Muscle of back (tissue), 11 donors: ENCODE results near the gene DNAJC12. TPM values are rescaled to one million over a fixed set of nuclear protein-coding genes. Genes with fewer than 3 reads are reported as not detected.
"Not testable (repeated sequence)": the region's sequence is repeated elsewhere in the genome, so short reads cannot be mapped to it uniquely, and the experiment has no call there.

ENCODE experiments used
- DNase-seq, 3 donors: peaks; one replicate each; pipeline versions ENCODE4 v3.0.0 to v3.0.0-alpha.2; 2013
- polyA plus RNA-seq, 10 donors: library from polyadenylated mRNA; unstranded; fragments of 120-200 nt; gene quantifications; one replicate each; pipeline ENCODE4 v1.2.1, GENCODE V29; 2013; ENCODE audit not compliant: insufficient read length in 10 of 10

Gene DNAJC12
- polyA plus RNA-seq, 10 donors, result 5.8 to 11.4 (median 7.6) TPM

DNA sequence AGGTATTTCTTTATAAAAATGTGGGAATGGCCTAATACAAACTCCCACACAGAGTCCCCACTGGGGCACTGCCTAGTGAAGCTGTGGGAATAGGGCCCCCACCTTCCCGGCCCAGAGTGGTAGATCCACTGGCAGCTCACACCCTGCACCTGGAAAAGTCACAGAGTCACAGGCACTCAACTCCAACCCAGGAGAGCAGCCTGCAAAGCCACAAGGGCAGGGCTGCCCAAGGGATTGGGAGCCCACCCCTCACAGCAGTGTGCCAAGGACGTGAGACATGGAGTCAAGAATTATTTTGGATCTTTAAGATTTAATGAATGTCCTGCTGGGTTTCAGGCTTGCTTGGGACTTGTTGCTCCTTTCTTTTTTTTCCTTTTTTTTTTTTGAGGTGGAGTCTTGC is 5.3 kb upstream of the DNAJC12 start:
- no peak for DNase-seq

DNA sequence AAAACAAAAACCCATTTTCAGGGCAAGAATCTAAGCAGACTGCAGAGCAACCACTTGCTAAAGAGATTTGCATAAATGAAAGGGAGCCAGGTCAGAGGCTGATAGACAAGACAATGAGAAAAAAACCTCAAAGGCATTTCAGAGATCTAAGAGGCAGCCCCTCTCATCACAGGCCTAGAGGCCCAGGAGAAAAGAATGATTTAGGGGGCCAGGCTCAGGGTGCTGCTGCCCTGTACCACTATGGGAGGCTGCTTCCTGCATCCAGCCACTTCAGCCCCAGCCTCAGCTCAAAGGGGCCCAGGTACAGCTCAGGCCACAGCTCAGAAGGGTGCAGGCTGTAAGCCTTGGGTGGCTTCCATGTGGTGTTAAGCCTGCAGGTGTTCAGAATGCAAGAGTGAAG is 3.7 kb upstream of the DNAJC12 start:
- DNase-seq, result no peak

DNA sequence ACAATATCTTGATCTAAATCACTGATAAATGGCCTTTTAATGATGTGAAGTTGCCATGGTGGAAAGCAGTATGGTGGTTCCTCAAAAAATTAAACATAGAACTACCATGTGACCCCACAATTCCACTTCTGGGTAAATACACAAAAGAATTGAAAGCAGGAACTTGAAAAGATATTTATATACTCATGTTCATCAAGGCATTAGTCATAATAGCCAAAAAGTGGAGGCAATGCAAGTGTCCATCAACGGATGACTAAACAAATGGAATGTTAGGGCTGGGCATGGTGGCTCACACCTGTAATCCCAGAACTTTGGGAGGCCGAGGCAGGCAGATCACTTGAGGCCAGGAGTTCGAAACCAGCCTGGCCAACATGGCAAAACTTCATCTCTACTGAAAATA is 2.0 kb upstream of the DNAJC12 start:
- DNase-seq, result no peak

DNA sequence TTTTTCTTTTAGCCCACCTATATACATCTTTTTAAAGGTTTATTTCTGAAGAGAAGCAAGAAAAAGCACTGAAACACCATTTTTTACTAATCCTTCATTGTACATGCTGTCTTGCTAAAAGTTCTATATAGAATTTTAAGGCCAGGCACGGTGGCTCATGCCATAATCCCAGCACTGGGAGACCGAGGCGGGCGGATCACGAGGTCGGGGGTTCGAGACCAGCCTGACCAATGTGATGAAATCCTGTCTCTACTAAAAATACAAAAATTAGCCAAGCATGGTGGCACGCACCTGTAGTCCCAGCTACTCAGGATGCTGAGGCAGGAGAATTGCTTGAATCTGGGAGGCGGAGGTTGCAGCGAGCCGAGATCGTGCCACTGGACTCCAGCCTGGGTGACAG is 1.5 kb upstream of the DNAJC12 start:
- DNase-seq, result not testable (repeated sequence)

DNA sequence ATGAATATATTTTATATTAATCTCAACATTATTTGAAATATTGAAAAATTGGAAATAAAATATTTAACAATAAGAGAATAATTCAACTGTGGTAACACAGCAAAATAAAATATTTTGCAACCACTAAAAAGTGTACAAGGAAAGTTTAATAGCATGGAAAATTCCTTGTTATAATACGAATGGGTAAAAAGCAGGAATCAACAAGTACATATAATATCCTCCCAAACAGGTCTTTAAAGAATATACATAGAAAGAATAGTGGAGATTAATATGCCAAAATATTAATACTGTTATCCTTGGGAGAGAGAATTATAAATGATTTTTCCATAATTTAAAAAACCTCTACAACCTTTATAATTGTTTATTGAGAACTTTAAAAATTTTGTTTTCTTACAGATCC is 1.0 kb downstream of the DNAJC12 start:
- no peak for DNase-seq

DNA sequence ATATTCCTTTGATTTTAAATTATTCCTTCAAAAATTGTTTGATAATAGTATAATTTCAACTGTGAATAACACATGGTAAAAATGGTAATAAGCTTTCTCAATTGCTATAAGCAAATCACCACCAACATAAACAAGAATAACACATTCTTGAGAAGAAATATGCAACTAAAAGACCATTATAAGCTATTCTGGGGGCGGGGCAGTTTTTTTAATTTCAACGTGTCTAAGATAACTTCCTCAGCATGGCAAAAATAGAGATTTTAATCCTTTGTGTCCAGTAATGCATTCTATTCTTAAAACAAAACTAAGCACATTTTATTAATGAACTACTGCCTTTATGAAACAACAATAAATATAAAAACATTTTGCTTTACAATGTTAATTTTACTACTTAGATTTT is 1.5 kb downstream of the DNAJC12 start:
- DNase-seq, result no peak

DNA sequence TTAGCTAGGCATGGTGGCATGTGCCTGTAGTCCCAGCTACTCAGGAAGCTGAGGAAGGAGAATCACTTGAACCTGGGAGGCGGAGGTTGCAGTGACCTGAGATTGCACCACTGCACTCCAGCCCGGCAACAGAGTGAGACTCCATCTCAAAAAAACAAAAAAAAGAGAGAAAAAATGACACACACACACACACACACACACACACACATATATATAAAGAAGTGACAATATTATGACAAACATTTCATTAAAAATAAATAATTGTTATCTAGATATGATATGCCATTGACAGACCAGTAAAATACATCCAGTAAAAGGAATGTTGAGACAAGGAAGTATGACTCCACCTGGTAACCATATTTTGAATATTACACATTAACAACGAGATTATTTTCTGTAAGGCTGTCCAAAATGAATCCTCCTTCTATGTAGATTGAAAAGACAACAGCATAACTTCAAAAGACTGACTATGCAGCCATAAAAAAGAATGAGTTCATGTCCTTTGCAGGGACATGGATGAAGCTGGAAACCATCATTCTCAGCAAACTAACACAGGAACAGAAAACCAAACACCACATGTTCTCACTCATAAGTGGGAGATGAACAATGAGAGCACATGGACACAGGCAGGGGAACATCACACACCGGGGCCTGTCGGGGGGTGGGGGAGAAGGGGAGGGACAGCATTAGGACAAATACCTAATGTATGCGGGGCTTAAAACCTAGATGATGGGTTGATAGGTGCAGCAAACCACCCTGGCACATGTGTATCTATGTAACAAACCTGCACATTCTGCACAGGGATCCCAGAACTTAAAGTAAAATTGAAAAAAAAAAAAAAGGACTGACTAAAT is 2.2 kb downstream of the DNAJC12 start:
- DNase-seq, result peak in 1 of 3 donors; percentile 22

DNA sequence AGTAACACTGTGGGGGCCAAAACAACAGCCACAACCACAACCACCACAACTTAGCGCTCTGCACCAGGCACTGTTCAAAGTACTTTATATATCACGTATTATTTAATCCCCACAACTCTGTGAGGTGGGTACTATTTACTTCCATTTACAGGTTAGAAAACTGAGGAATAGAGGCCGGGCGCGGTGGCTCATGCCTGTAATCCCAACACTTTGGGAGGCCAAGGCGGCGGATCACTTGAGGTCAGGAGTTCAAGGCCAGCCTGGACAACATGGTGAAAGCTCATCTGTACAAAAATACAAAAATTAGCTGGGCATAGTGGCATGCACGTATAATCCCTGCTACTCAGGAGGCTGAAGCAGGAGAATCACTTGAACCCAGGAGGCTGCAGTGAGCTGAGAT is 3.6 kb downstream of the DNAJC12 start:
- DNase-seq, result no peak

DNA sequence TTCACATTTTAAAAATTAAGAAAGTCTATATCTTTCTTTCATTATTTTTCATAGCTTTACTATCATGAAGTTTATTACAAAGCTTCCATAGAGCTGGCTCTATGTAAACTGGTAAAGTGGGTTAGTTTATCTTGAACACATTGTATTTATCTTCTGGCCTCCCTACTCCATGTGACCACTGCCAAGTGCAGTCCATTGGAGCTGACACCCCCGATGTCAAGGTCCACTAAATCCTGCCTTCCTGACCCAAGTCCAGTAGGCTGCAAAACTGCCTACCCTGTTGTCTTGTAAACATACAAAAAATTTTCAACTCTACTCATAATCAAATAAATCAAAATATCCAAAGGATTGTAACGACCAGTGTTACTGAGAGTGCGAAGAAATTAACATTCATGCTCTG is 10.2 kb downstream of the DNAJC12 start:
- no peak for DNase-seq

DNA sequence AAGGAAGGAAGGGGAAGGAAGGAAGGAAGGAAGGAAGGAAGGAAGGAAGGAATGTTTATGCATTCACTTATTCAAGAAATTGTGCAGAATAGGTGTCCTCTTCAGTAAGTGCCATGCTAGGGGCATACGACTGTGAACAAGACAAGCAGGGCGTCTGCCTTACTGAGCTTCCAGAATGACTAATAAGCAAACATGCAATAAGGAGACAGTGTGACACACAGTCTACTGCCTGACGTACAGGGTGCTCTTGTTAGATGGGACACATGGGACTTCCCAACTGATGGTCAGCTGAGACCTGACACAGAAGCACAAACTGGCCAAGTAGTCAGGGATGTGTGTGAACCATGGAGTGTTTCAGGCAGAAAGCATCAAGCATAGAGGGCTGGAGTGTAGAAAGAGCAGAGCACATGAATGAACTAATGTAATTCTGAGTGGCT is 18.2 kb downstream of the DNAJC12 start:
- DNase-seq, result no peak

DNA sequence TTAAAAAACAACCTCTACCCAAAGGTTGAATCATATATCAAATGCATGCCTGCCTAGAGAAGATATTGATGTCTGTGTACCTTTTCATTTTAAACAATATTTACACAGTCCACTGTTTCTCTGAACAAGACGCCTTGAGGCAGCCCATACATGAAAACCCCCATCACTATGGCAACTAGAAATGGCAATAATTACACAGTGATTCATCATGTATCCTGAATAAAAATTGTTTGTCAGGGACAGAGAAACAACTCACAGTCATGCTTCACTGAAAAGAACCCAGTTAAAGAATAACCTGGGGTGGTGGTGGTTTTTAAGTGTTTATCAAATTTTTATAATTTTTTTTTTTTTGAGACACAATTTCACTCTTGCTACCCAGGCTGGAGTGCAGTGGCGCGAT is 19.7 kb downstream of the DNAJC12 start:
- no peak for DNase-seq

DNA sequence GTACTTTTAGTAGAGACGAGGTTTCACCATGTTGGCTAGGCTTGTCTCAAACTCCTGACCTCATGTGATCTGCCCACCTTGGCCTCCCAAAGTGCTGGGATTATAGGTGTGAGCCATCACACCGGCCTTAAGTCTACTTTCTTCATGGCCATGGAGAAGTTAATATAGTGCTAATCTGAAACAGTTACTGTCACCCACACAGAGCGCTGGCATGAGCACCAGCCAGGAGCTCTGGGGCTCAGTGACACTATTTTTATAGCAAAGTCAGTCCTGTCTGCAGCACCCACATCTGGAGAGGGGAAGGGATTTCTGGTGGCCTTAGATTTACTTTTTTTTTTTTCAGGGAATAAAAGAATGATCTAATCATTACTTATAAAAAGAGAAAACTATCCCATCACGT is 21.3 kb downstream of the DNAJC12 start:
- no peak for DNase-seq

DNA sequence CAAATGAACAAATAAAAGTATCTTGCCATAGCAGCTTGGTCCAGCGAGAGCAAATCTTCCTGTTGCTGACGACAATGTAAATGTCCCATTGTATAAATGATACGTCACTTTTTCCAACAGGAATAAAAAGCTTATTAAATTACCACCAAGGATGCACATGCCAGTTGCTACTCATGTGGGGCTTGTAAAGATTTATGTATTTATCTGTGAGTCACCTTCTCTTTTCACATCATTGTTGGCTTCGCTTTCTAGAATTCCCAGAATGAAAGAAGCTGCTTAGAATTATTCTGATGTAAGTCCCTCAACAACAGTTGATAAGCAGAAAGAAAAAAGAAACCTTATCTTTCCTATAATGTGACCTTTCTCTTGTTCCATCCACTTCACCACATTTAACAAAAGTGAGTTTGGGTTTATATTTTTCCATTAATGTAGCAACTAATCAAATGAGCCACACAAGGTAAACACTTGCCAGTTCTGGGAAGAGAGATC is 22.4 kb downstream of the DNAJC12 start:
- no peak for DNase-seq

DNA sequence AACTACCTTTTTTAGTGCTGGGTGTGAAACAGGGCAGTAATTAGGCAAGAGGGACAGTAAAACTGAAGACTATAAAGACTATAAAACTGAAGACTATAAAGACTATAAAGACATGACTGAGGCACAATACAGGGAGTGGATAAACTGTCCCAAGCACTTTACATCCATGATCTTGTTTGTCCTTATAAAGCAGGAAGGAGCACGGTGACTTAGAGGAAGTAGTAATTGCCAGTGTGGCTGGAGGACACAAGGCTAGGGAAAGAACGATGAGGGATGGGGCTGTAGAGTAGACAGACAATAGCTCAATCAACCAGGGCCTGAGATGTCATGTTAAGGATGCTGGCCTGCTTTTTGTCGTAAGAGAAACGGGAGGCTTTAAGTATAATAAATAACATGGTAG is 26.0 kb downstream of the DNAJC12 start:
- no peak for DNase-seq

DNA sequence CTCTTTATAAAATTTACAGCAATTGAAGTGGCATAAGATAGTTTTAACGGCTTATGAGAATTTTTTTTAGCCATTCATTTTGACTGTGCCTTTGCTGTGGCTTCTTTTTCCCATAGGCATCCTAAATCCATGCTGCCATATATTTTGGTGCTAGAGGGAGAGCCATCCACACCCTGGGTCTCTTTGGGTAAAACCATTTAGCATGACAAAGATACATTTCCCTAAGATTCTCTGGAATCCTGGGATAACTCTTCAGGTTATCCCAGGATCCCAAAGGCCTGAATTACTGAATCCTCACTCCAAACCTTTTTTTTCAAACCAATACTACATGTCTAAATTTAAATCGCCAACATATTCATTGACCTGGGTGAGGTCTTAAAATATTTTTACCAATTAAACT is 28.9 kb downstream of the DNAJC12 start:
- no peak for DNase-seq

DNA sequence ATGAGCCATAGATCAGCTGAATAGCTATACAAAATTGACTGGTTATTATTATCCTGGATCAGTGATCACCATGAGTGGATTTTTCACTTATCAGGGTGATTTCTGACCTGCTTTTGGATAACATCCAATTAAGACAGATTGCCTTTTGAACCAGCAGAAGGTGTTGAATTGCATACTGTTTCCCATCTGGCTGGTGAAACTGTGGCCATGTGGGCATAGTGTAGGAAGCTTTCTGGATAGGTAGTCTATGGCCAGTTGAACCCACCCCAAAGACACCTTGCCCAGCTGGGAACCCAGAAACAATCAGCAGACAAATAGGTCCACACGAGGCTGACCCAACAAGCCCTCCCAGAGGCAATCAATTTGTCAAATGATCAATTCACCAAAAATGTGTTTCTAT is 29.3 kb downstream of the DNAJC12 start:
- DNase-seq, result no peak

DNA sequence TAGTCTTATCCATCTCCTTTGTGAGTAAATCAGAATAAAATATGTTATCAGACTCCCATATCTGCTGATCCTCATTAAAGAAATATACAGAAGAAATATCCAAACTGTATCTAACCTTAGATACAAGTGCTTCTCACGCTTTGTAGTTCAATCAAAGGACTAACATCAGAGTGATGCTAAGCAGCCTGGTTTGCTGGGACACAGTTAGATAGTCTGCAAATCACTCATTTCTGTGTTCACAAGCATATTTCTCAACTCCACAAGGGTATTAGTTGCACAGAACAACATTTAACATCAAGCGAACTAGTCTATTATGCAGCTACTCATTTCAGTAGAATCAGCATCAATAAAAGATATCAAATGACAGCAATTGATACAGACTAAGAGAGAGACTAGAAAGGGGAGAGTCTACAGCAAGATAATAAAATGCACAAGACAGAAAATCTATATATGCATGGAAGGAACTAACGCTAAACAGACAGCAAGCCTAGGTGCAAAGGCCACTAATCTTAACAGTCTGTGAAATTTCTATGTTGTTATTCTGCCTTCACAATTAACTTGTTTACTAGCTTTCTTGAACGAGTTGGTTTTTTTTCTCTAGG is 30.0 kb downstream of the DNAJC12 start:
- DNase-seq, result no peak

DNA sequence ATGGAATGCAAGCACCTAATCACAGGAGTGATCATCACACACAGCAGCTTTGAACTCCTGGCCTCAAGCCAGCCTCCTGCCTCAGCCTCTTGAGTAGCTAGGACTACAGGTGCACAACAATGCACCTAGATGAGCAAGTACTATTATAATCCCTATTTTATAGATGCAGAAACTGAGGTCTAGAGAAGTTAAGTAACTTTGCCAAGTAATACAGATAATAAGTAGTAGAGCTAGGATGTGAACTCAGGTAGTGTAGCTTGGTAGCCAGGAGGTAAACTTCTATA is 33.7 kb downstream of the DNAJC12 start:
- no peak for DNase-seq

DNA sequence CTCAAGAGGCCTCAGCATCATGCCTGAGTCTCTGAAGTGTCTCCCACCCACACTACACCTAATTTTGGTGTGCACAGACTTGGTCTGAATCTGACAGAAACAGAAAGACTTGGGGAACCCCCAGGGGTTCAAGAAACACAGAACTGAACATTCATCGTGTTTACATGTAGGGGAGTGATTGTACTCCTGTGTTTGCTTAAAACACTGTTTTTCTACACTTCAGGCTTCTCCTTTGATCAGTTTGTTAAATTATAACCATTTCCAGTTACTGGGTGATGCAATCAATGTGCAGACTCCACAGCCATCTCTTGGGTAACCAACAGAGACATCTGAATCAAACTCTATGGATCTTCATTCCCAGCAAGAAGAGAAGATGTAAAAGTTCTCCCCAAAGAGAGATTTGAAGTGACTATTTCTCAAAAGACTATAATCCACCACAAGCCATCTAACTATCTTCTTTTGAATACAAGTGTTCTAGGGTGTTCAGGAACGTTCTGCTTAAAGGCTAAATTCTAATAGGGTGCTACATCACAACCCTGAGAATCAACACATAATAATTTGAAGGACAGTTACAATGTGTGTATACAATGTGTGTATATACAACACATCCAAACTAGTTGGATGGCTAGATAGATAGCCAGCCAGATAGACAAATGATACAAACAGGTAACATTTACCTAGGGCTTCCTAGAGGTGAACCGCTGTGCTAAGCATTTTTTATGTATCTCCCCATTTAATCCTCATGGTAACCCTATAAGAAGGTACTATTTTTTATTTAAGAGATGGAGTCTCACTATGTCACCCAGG is 34.2 kb downstream of the DNAJC12 start:
- DNase-seq, result no peak

DNA sequence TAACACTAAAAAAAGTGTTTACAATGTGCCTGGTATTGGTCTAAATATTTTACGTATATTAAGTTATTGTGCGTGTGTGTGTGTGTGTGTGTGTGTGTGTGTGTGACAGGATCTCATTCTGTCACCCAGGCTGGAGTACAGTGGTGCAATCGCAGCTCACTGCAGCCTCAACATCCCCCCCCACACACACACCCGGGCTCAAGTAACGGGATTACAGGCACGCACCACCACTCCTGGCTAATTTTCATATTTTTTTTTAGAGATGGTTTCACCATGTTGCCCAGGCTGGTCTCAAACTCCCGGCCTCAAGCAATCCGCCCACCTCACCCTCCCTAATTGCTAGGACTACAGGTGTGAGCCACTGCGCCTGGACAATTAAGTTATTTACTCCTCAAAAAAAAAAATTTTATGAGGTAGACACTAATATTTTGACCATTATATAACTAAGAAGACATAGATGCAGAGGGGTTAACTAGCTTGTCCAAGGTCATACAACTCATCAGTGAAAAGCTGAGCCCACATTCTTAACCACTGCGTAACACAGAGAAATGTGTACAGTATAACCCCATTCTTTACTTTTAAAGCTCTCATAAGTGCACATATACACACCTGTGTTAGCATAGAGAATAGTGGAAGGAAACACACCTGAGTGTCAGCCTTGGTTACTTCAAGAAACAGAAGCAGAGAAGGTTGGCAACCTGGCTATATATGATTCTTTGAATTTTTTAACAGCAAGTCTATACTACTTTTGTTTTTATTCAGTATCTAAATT is 35.0 kb downstream of the DNAJC12 start:
- no peak for DNase-seq

DNA sequence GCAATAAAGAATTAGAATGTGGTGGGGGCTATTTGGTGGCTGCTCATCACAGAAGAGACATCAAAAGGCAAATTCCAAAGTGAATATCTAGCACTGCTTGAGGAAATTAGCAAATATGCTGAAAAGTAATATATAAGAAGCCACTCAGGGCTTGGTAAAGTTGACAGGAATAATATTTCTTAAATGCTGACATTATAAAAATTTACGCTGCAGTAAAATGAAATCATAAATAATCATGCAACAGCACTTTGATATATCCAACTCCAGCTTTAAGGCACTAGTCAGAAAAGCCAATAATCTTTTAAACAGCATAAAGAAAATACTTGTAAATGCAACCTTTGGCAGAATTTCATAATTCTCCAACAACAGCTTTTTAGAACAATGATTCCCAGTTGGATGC is 36.9 kb downstream of the DNAJC12 start:
- no peak for DNase-seq

DNA sequence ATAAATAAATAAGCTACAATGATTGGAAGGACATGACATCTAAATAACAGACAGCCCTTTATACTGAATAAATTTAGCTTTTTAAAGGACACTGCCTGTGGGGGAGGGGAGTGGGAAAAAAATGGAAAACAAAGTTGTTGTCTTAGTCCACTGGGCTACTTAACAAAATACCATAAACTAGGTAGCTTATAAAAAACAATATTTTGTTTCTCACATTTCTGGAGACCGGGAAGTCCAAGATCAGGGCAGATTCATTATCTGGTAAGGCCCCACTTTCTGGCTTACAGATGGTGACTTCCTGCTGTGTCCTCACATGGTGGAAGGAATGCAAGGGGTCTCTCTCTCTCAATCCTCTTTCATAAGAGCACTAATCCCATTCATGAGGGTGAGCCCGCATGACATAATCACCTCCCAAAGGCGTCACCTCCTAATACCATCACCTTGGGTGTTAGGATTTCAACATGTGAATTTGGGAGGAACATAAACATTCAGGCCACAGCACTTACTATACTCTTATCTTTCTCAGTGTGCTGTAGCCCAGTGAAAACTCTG is 43.0 kb downstream of the DNAJC12 start:
- DNase-seq, result no peak
